ENCODE results near the gene COPG1.

COPG1 gene

GRCh38 chr3:129235344-129235917, 14.0 kb upstream of the COPG1 start:
- H3K27me3 ChIP-seq (ENCODE audit: insufficient read depth, low read length, poor library complexity, severe bottlenecking) = no peaks in the 10 kb centered on the region
- no peaks in the 10 kb centered on the region for H3K36me3 ChIP-seq (ENCODE audit: insufficient read depth, low read length)
- TF ChIP-seq CTCF (conservative IDR thresholded peaks at IDR 0.05; ENCODE audit: low read length) (no peak), EZH2phosphoT487 (IDR thresholded peaks at IDR 0.05; ENCODE audit: borderline replicate concordance) (no peak)
- no peaks in the 10 kb centered on the region for H3K9me3 ChIP-seq (ENCODE audit: insufficient read depth, low read depth, low read length)
- no peaks in the 10 kb centered on the region for H3K9me2 ChIP-seq (replicated peaks; ENCODE audit: low read depth, low read length)
- no peaks in the 10 kb centered on the region for H3K79me2 ChIP-seq (ENCODE audit: insufficient read depth, low read length)
- H3F3A ChIP-seq (ENCODE audit: low read depth) = no peaks in the 10 kb centered on the region
- no peak overlapping the region for H2AFZ ChIP-seq (ENCODE audit: low read length)
- no peaks in the 10 kb centered on the region for H3K4me1 ChIP-seq (ENCODE audit: insufficient read depth, low read length, poor library complexity, severe bottlenecking)
- H3K9ac ChIP-seq (ENCODE audit: low read depth, low read length, poor library complexity, severe bottlenecking) = no peak overlapping the region
- no peaks in the 10 kb centered on the region for H4K20me1 ChIP-seq (ENCODE audit: insufficient read depth, low read length, poor library complexity, severe bottlenecking)
- H3K4me2 ChIP-seq (ENCODE audit: low read depth, low read length, poor library complexity, severe bottlenecking) = no peak overlapping the region
- H3K4me3 ChIP-seq (ENCODE audit: low read length, poor library complexity, severe bottlenecking) = no peak overlapping the region

- TF ChIP-seq CTCF (conservative IDR thresholded peaks at IDR 0.05; ENCODE audit: low read length) = no peak
- no peak for TF ChIP-seq EZH2phosphoT487 (IDR thresholded peaks at IDR 0.05; ENCODE audit: borderline replicate concordance)
- H3K9me2 ChIP-seq (replicated peaks; ENCODE audit: low read depth, low read length) = no peaks in the 10 kb centered on the region
- H3K27me3 ChIP-seq (ENCODE audit: insufficient read depth, low read length, poor library complexity, severe bottlenecking) = no peaks in the 10 kb centered on the region
- H2AFZ ChIP-seq (ENCODE audit: low read length) = no peak overlapping the region; the same call in 1 of the 2 replicates
- no peak overlapping the region for H3K4me3 ChIP-seq (ENCODE audit: low read length, poor library complexity, severe bottlenecking)
- no peak overlapping the region for H3K9ac ChIP-seq (ENCODE audit: low read depth, low read length, poor library complexity, severe bottlenecking)
- H3F3A ChIP-seq (ENCODE audit: low read depth) = no peaks in the 10 kb centered on the region
- H3K9me3 ChIP-seq (ENCODE audit: insufficient read depth, low read depth, low read length) = no peaks in the 10 kb centered on the region
- no peaks in the 10 kb centered on the region for H3K79me2 ChIP-seq (ENCODE audit: insufficient read depth, low read length)
- no peaks in the 10 kb centered on the region for H3K36me3 ChIP-seq (ENCODE audit: insufficient read depth, low read length)
- H4K20me1 ChIP-seq (ENCODE audit: insufficient read depth, low read length, poor library complexity, severe bottlenecking) = no peaks in the 10 kb centered on the region
- no peaks in the 10 kb centered on the region for H3K4me1 ChIP-seq (ENCODE audit: insufficient read depth, low read length, poor library complexity, severe bottlenecking)
- H3K4me2 ChIP-seq (ENCODE audit: low read depth, low read length, poor library complexity, severe bottlenecking) = no peak overlapping the region
Measured at GRCh38 chr3:129238945-129239705, 10.3 kb upstream of the COPG1 start.

GRCh38 chr3:129239991-129240390, 9.4 kb upstream of the COPG1 start:
- Histone ChIP-seq H3K4me3 (ENCODE audit: low read length, poor library complexity, severe bottlenecking) (no peak overlapping the region), H3K27me3 (ENCODE audit: insufficient read depth, low read length, poor library complexity, severe bottlenecking) (no peaks in the 10 kb centered on the region), H3K9me2 (replicated peaks; ENCODE audit: low read depth, low read length) (no peaks in the 10 kb centered on the region), H3K4me2 (ENCODE audit: low read depth, low read length, poor library complexity, severe bottlenecking) (no peak overlapping the region), H3K9me3 (ENCODE audit: insufficient read depth, low read depth, low read length) (no peaks in the 10 kb centered on the region), H3K9ac (ENCODE audit: low read depth, low read length, poor library complexity, severe bottlenecking) (no peak overlapping the region), H2AFZ (ENCODE audit: low read length) (no peak overlapping the region), H4K20me1 (ENCODE audit: insufficient read depth, low read length, poor library complexity, severe bottlenecking) (no peaks in the 10 kb centered on the region), H3F3A (ENCODE audit: low read depth) (no peaks in the 10 kb centered on the region), H3K4me1 (ENCODE audit: insufficient read depth, low read length, poor library complexity, severe bottlenecking) (no peaks in the 10 kb centered on the region), H3K79me2 (ENCODE audit: insufficient read depth, low read length) (no peaks in the 10 kb centered on the region), H3K36me3 (ENCODE audit: insufficient read depth, low read length) (no peaks in the 10 kb centered on the region)
- no peak for TF ChIP-seq CTCF (conservative IDR thresholded peaks at IDR 0.05; ENCODE audit: low read length)
- TF ChIP-seq EZH2phosphoT487 (IDR thresholded peaks at IDR 0.05; ENCODE audit: borderline replicate concordance) = no peak
